ENCODE data around the gene MPRIP. TPM values are rescaled to one million over a fixed set of nuclear protein-coding genes. Genes with fewer than 3 reads are reported as not detected.
A peak's percentile ranks its signal among the peaks of the same experiment; 100 is the strongest.

Gene MPRIP
- total RNA-seq, 2 experiments from 2014 or later: 132 to 135 TPM

- Mint-ChIP-seq H3K4me3 (no peak overlapping the region), H3K9me3 (peaks cover 3% of the 10 kb centered on the region), H3K27me3 (no peaks in the 10 kb centered on the region), H3K4me1 (ENCODE audit: low read depth) (peaks cover 50% of the 10 kb centered on the region), H3K27ac (no peak overlapping the region), H3K36me3 (ENCODE audit: low read depth) (peaks cover 15% of the 10 kb centered on the region)
- DNase-seq: peak; percentile 13
- ChIA-PET CTCF (interaction anchor here (1.0 kb wide), 1 partner anchor 82 kb away, joined by 4 read pairs; no protein-coding TSS in a partner anchor), POLR2A (interaction anchor here (0.7 kb wide), 1 partner anchor 42 kb away, joined by 3 read pairs; no protein-coding TSS in a partner anchor)
- TF ChIP-seq, protein P1, sequence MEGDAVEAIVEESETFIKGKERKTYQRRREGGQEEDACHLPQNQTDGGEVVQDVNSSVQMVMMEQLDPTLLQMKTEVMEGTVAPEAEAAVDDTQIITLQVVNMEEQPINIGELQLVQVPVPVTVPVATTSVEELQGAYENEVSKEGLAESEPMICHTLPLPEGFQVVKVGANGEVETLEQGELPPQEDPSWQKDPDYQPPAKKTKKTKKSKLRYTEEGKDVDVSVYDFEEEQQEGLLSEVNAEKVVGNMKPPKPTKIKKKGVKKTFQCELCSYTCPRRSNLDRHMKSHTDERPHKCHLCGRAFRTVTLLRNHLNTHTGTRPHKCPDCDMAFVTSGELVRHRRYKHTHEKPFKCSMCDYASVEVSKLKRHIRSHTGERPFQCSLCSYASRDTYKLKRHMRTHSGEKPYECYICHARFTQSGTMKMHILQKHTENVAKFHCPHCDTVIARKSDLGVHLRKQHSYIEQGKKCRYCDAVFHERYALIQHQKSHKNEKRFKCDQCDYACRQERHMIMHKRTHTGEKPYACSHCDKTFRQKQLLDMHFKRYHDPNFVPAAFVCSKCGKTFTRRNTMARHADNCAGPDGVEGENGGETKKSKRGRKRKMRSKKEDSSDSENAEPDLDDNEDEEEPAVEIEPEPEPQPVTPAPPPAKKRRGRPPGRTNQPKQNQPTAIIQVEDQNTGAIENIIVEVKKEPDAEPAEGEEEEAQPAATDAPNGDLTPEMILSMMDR (IDR thresholded peaks at IDR 0.05): no peak
- intact Hi-C loops (cut with micrococcal nuclease): no loop called here
- ATAC-seq: no peak
These were observed 31.5 kb downstream of the MPRIP start for GRCh38 chr17:17073581-17074403.

DNA sequence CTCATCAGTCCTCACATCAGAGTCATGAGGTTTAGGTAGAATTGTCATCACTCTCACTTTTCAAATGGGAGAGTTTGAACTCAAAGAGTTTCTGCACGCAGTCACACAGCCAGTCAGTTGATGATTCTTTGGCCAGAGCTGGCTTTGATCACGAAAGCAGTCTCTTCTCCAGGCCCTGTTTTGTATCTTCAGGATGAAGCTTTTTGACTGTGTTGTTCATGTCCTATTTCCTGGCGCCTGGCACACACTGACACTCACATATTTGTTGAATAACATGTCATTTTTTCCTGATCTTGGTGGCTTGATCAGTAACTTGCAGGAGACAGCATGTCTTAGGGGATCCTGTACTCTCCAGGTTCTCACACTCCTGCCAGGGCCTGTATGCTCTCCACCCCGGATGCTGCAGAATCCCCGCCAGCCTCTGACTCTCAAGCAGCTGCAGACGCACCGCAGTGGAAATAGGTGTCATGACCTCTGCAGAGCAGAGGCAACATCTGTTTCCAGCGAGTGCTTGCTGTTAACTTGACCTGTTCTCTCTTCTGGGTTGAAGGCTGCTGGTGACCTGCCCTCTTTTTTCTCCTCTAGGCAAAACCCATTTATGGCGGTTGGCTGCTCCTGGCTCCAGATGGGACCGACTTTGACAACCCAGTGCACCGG, 33.0 kb downstream of the MPRIP start:
- peaks cover 12% of the 10 kb centered on the region for H3K36me3 Mint-ChIP-seq (ENCODE audit: low read depth)
- H3K9me3 Mint-ChIP-seq: peaks cover under 1% of the 10 kb centered on the region
- ATAC-seq: peak; percentile 67
- peaks cover 53% of the 10 kb centered on the region for H3K4me1 Mint-ChIP-seq (ENCODE audit: low read depth)
- TF ChIP-seq, protein P1 (IDR thresholded peaks at IDR 0.05): no peak
- intact Hi-C loops (cut with micrococcal nuclease): no loop called here
- peak; percentile 39 for DNase-seq
- POLR2A ChIA-PET: no interaction called here
- H3K27me3 Mint-ChIP-seq: no peaks in the 10 kb centered on the region
- CTCF ChIA-PET: no interaction called here
- no peak overlapping the region for H3K27ac Mint-ChIP-seq
- no peak overlapping the region for H3K4me3 Mint-ChIP-seq

GRCh38 chr17:17076066-17076465, 33.8 kb downstream of the MPRIP start:
- intact Hi-C loops (cut with micrococcal nuclease): no loop called here
- DNase-seq (no peak), ATAC-seq (no peak)
- Mint-ChIP-seq H3K27me3 (no peaks in the 10 kb centered on the region), H3K4me1 (ENCODE audit: low read depth) (peaks cover 50% of the 10 kb centered on the region), H3K27ac (no peak overlapping the region), H3K9me3 (no peaks in the 10 kb centered on the region), H3K4me3 (no peak overlapping the region), H3K36me3 (ENCODE audit: low read depth) (peaks cover 9% of the 10 kb centered on the region)
- TF ChIP-seq, protein P1 (IDR thresholded peaks at IDR 0.05): no peak
- ChIA-PET CTCF (no interaction called here), POLR2A (no interaction called here)

GRCh38 chr17:17077101-17077500, 34.8 kb downstream of the MPRIP start:
- peaks cover 4% of the 10 kb centered on the region for H3K36me3 Mint-ChIP-seq (ENCODE audit: low read depth)
- DNase-seq: no peak
- ChIA-PET POLR2A (no interaction called here), CTCF (no interaction called here)
- no peak overlapping the region for H3K27ac Mint-ChIP-seq
- H3K4me3 Mint-ChIP-seq: no peak overlapping the region
- H3K4me1 Mint-ChIP-seq (ENCODE audit: low read depth): peaks cover 42% of the 10 kb centered on the region
- no peaks in the 10 kb centered on the region for H3K9me3 Mint-ChIP-seq
- no peaks in the 10 kb centered on the region for H3K27me3 Mint-ChIP-seq
- TF ChIP-seq, protein P1 (IDR thresholded peaks at IDR 0.05): no peak
- intact Hi-C loops (cut with micrococcal nuclease): no loop called here
- no peak for ATAC-seq

All from activated CD8-positive, alpha-beta T cell treated with anti-CD3 and anti-CD28 coated beads for 36 hours (primary cell).